ENCODE results near the gene TLE2.

TLE2 gene

GRCh38 chr19:3049089-3049488 is 20.0 kb upstream of the TLE2 start:
- no peak for TF ChIP-seq CTCF (IDR thresholded peaks at IDR 0.05; ENCODE audit: low read depth, low read length, missing control alignments)
- DNase-seq (ENCODE audit: low read depth), result no peak
- no peak overlapping the region for H3K4me3 ChIP-seq (ENCODE audit: low read depth, low read length)
- in situ Hi-C loops (cut with HindIII; ENCODE audit: low sequenced_read_pairs), result no loop called here

- in situ Hi-C loops (cut with HindIII; ENCODE audit: low sequenced_read_pairs), result no loop called here
- no peak overlapping the region for H3K4me3 ChIP-seq (ENCODE audit: low read depth, low read length)
- no peak for TF ChIP-seq CTCF (IDR thresholded peaks at IDR 0.05; ENCODE audit: low read depth, low read length, missing control alignments)
- DNase-seq (ENCODE audit: low read depth), result no peak
Measured at GRCh38 chr19:3048190-3048533, 19.1 kb upstream of the TLE2 start.

DNA sequence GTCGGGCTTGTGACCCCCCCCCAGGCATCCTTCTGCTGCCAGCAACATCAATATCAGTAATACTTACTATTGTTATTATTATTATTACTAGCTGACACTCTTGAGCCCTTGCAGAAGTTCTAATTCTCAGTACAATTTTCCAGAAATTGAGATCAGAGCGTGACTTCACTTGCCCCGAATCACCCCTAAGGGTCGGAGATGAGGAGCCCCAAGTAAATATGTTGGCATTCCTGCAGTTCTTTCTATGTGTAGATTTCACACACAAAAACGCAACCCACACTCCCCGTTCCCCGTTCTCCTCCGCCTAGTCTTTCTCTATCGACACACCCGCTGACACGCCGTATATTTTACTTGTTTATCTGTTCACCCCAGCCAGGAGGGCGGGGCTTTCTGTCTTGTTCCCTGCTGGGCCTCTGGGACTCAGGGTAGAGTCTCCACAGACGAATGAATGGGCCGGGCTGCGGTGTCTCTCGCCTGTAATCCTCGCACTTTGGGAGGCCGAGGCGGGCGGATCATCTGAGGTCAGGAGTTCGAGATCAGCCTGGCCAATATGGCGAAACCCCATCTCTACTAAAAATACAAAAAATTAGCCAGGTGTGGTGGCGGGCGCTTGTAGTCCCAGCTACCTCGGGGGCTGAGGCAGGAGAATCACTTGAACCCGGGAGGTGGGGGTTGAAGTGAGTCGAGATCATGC is 18.6 kb upstream of the TLE2 start:
- peak; percentile 24 for DNase-seq (ENCODE audit: low read depth)
- peak overlapping the region; percentile 30 for H3K4me3 ChIP-seq (ENCODE audit: low read depth, low read length)
- TF ChIP-seq CTCF (IDR thresholded peaks at IDR 0.05; ENCODE audit: low read depth, low read length, missing control alignments), result no peak
- in situ Hi-C loops (cut with HindIII; ENCODE audit: low sequenced_read_pairs), result no loop called here

- H3K4me3 ChIP-seq (ENCODE audit: low read depth, low read length), result peak overlapping the region; percentile 30
- in situ Hi-C loops (cut with HindIII; ENCODE audit: low sequenced_read_pairs), result no loop called here
Measured at GRCh38 chr19:3046698-3047495, 17.8 kb upstream of the TLE2 start.

DNA sequence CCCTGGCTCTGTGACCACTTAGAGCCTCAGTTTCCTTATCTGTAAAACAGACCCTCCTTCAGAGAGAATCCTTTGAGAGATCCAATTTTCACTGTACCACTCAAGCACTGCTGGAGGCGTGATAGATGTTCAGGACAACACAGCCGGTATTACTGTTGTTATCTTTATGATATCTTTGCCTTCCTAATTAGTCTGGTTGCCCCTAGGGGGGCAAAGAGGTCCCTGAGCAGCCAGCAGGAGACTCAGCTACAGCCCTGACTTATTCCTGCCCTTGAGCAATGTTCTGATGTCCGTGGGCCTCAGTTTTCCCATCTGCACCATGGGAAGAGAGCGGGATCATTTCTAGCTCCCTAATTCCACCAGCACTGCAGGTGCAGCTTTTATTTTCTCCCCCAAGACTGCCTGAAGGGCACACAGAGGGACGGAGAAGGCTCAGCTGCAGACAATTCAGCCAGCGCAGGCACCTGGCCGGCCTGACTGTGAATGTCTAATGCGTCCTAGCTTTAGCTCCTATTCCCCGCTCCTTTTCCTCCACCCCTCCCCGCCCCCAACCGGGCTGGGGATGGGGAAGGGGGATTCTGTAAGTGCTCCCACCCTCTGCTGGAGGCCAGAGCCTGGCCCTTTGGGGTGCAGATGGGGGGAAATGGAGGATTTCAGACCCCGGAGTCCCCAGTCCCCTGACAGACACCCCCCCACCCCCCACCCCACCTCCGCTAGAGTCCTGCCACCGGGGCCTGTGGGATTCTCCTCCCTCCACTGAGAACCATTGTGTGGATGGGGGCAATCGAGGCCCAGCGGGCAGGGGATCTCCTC is 17.0 kb upstream of the TLE2 start:
- TF ChIP-seq CTCF (IDR thresholded peaks at IDR 0.05; ENCODE audit: low read depth, low read length, missing control alignments), result no peak
- in situ Hi-C loops (cut with HindIII; ENCODE audit: low sequenced_read_pairs), result no loop called here
- H3K4me3 ChIP-seq (ENCODE audit: low read depth, low read length), result no peak overlapping the region
- DNase-seq (ENCODE audit: low read depth), result no peak

More at GRCh38 chr19:3046698-3047495, 17.8 kb upstream of the TLE2 start:
- TF ChIP-seq CTCF (IDR thresholded peaks at IDR 0.05; ENCODE audit: low read depth, low read length, missing control alignments), result no peak
- no peak for DNase-seq (ENCODE audit: low read depth)

GRCh38 chr19:3045191-3045590 is 16.1 kb upstream of the TLE2 start:
- no peak for TF ChIP-seq CTCF (IDR thresholded peaks at IDR 0.05; ENCODE audit: low read depth, low read length, missing control alignments)

More at GRCh38 chr19:3045191-3045590, 16.1 kb upstream of the TLE2 start:
- DNase-seq (ENCODE audit: low read depth), result no peak
- H3K4me3 ChIP-seq (ENCODE audit: low read depth, low read length), result no peak overlapping the region
- in situ Hi-C loops (cut with HindIII; ENCODE audit: low sequenced_read_pairs), result no loop called here
